ENCODE measurements around the gene HERC3.

HERC3 gene

GRCh38 chr4:88693792-88694191 is 101.5 kb downstream of the HERC3 start:
- CTCF ChIA-PET, result no interaction called here
- POLR2A ChIA-PET, result no interaction called here
- no peak for DNase-seq (ENCODE audit: low read depth, low spot score)
- no peak overlapping the region for H3K4me3 ChIP-seq (ENCODE audit: low read depth, low read length)
- no peak for TF ChIP-seq CTCF (IDR thresholded peaks at IDR 0.05; ENCODE audit: insufficient read depth, low read length, missing control alignments)

GRCh38 chr4:88696630-88697029 is 104.3 kb downstream of the HERC3 start:
- ChIA-PET CTCF (interaction anchor here (1.5 to 3.6 kb wide), 4 partner anchors 10 to 327 kb away, joined by 5 to 15 read pairs (median 10); no protein-coding TSS in a partner anchor), POLR2A (no interaction called here)
- peak overlapping the region; percentile 63 for H3K4me3 ChIP-seq (ENCODE audit: low read depth, low read length)
- DNase-seq (ENCODE audit: low read depth, low spot score), result no peak
- TF ChIP-seq CTCF (IDR thresholded peaks at IDR 0.05; ENCODE audit: insufficient read depth, low read length, missing control alignments), result no peak

DNA sequence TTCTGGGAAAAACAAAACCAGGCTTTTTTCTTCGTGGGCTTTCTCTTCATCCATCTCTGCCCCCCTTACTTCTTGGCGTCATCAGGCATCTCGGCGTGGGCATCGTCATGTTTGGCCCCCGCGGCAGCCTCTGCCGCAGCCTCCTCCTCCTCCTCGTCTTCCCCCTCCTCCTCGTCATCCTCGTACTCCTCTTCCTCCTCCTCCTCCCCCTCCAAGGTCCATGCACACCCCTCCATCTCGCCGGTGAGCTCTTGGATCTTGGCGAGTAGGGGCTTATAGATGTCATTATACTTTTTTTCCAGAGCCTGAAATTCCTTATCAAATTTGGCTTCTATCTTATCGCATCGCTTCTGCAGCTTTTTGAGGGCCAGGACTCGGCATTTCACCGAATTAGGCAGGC is 104.9 kb downstream of the HERC3 start:
- H3K4me3 ChIP-seq (ENCODE audit: low read depth, low read length), result peak overlapping the region; percentile 63
- ChIA-PET CTCF (interaction anchor here (1.1 to 3.6 kb wide), 4 partner anchors 9 to 327 kb away, joined by 3 to 15 read pairs (median 10); no protein-coding TSS in a partner anchor), POLR2A (no interaction called here)
- DNase-seq (ENCODE audit: low read depth, low spot score), result no peak
- TF ChIP-seq CTCF (IDR thresholded peaks at IDR 0.05; ENCODE audit: insufficient read depth, low read length, missing control alignments), result no peak

DNA sequence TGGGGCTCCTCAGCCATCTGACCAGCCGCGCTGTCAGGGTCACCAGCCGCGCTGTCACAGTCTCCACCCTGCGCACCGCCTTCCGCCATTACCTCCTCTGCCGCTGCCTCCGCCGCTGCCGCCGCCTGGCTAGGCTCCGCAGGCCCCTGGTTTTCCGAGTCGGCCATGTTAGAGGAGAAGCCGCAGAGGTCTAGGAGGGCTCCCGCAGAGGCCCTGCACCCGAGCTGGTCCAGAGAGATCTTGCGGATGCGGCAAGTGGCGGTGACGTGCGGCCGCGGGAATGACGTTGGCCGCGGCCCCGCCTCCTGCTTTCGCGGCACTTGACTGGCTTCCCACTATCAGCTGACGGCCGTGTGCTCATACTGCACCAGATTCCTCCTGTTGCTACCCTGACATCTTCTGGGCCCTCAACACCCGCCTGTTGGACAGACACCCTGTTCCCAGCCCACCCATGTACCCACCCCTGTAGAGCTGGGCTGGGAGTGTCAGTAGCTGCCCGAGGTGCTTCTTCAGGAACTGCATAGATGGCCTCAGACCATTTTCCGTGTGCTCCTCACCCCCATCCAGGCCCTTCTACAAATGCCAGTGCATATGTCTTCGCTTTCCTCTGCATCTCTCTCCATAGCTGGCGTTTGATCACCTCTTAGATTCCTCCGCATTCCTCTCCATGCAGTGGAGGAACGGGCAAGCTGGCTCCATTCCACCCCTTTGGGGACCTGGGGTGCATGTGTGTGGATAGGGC is 105.5 kb downstream of the HERC3 start, which contains the start of gene NAP1L5:
TSS of gene NAP1L5 (minus strand) at position 242 of the 742 bp plus-strand sequence. CDS start at position 167, 75 bp downstream.
- ChIA-PET CTCF (interaction anchor here (1.1 to 3.6 kb wide), 4 partner anchors 9 to 326 kb away, joined by 3 to 15 read pairs (median 10); no protein-coding TSS in a partner anchor), POLR2A (no interaction called here)
- no peak for DNase-seq (ENCODE audit: low read depth, low spot score)
- no peak for TF ChIP-seq CTCF (IDR thresholded peaks at IDR 0.05; ENCODE audit: insufficient read depth, low read length, missing control alignments)
- peak within 1 kb of the TSS; percentile 63 for H3K4me3 ChIP-seq (ENCODE audit: low read depth, low read length)

DNA sequence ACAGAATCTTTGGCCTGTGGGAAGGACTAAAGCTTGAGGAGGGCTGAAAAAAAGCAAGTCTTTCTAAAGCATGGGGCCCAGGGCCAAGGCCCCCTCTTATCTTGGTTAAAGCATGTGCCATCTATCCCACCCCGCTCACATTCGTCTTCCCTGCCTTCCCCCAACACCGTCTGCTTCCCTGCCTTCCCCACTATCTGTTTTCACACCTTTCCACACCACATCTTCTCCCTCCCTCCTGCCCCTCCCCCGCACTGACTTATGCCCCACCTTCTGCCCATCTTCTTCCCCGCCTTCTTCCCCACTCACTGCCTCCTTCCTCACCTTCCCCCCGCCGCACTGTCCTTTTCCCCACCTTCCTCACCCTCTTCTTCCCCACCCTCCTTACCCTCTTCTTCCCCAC is 106.2 kb downstream of the HERC3 start:
- TF ChIP-seq CTCF (IDR thresholded peaks at IDR 0.05; ENCODE audit: insufficient read depth, low read length, missing control alignments), result no peak
- H3K4me3 ChIP-seq (ENCODE audit: low read depth, low read length), result no peak overlapping the region
- POLR2A ChIA-PET, result no interaction called here
- CTCF ChIA-PET, result interaction anchor here (1.9 to 3.6 kb wide), 3 partner anchors 8 to 325 kb away, joined by 8 to 15 read pairs (median 11); no protein-coding TSS in a partner anchor
- no peak for DNase-seq (ENCODE audit: low read depth, low spot score)

GRCh38 chr4:88702782-88703181 is 110.5 kb downstream of the HERC3 start:
- ChIA-PET CTCF (interaction anchor here (0.9 to 8.7 kb wide), 4 partner anchors 20 to 321 kb away, joined by 3 to 98 read pairs (median 4); no protein-coding TSS in a partner anchor), POLR2A (no interaction called here)
- no peak for TF ChIP-seq CTCF (IDR thresholded peaks at IDR 0.05; ENCODE audit: insufficient read depth, low read length, missing control alignments)
- H3K4me3 ChIP-seq (ENCODE audit: low read depth, low read length), result no peak overlapping the region
- no peak for DNase-seq (ENCODE audit: low read depth, low spot score)

All from AG04449 (cell line).